ENCODE results near the gene WBP2NL.

WBP2NL gene

GRCh38 chr22:41951898-41952474, 46.6 kb upstream of the WBP2NL start, which contains the start of gene SMIM45:
SMIM45 (plus strand) TSS chr22:41952150.
- no peak for TF ChIP-seq EZH2phosphoT487 (IDR thresholded peaks at IDR 0.05; ENCODE audit: borderline replicate concordance, low read length)
- TF ChIP-seq, protein P1, sequence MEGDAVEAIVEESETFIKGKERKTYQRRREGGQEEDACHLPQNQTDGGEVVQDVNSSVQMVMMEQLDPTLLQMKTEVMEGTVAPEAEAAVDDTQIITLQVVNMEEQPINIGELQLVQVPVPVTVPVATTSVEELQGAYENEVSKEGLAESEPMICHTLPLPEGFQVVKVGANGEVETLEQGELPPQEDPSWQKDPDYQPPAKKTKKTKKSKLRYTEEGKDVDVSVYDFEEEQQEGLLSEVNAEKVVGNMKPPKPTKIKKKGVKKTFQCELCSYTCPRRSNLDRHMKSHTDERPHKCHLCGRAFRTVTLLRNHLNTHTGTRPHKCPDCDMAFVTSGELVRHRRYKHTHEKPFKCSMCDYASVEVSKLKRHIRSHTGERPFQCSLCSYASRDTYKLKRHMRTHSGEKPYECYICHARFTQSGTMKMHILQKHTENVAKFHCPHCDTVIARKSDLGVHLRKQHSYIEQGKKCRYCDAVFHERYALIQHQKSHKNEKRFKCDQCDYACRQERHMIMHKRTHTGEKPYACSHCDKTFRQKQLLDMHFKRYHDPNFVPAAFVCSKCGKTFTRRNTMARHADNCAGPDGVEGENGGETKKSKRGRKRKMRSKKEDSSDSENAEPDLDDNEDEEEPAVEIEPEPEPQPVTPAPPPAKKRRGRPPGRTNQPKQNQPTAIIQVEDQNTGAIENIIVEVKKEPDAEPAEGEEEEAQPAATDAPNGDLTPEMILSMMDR (IDR thresholded peaks at IDR 0.05; ENCODE audit: low read depth, low read length, poor library complexity, severe bottlenecking), result peak; percentile 32
- Histone ChIP-seq H3K4me3 (ENCODE audit: low read length) (peak within 1 kb of the TSS; percentile 81), H3K4me1 (ENCODE audit: control insufficient read depth, low read length) (peaks cover 86% of the 10 kb centered on the region), H3K9me2 (replicated peaks; ENCODE audit: control insufficient read depth, low read length) (no peaks in the 10 kb centered on the region), H3K27ac (ENCODE audit: low read depth, low read length) (peak within 1 kb of the TSS; percentile 60), H3K9me3 (ENCODE audit: control insufficient read depth, insufficient read depth, low read length) (no peaks in the 10 kb centered on the region), H3K4me2 (ENCODE audit: low read length) (peak within 1 kb of the TSS; percentile 75), H3F3A (ENCODE audit: control insufficient read depth, insufficient read depth) (peaks cover 23% of the 10 kb centered on the region), H3K27me3 (ENCODE audit: control insufficient read depth, low read length) (no peaks in the 10 kb centered on the region), H4K20me1 (ENCODE audit: control insufficient read depth, insufficient read depth, low read depth, low read length) (no peaks in the 10 kb centered on the region), H3K36me3 (ENCODE audit: control insufficient read depth, low read length) (no peaks in the 10 kb centered on the region), H3K79me2 (ENCODE audit: control insufficient read depth, low read length) (peaks cover 45% of the 10 kb centered on the region)

- Histone ChIP-seq H3K4me2 (ENCODE audit: low read length) (peak overlapping the region; percentile 75), H3K27me3 (ENCODE audit: control insufficient read depth, low read length) (no peaks in the 10 kb centered on the region), H3K36me3 (ENCODE audit: control insufficient read depth, low read length) (no peaks in the 10 kb centered on the region), H3K9me2 (replicated peaks; ENCODE audit: control insufficient read depth, low read length) (no peaks in the 10 kb centered on the region), H3F3A (ENCODE audit: control insufficient read depth, insufficient read depth) (peaks cover 23% of the 10 kb centered on the region), H3K27ac (ENCODE audit: low read depth, low read length) (peak overlapping the region; percentile 60), H3K4me3 (ENCODE audit: low read length) (peak overlapping the region; percentile 46), H3K9me3 (ENCODE audit: control insufficient read depth, insufficient read depth, low read length) (no peaks in the 10 kb centered on the region), H3K79me2 (ENCODE audit: control insufficient read depth, low read length) (peaks cover 38% of the 10 kb centered on the region), H3K4me1 (ENCODE audit: control insufficient read depth, low read length) (peaks cover 83% of the 10 kb centered on the region), H4K20me1 (ENCODE audit: control insufficient read depth, insufficient read depth, low read depth, low read length) (no peaks in the 10 kb centered on the region)
- no peak for TF ChIP-seq EZH2phosphoT487 (IDR thresholded peaks at IDR 0.05; ENCODE audit: borderline replicate concordance, low read length)
- TF ChIP-seq, protein P1 (IDR thresholded peaks at IDR 0.05; ENCODE audit: low read depth, low read length, poor library complexity, severe bottlenecking), result no peak
These were observed 45.9 kb upstream of the WBP2NL start for GRCh38 chr22:41952713-41953112.

- H3K27ac ChIP-seq (ENCODE audit: low read depth, low read length), result no peak overlapping the region
- peaks cover 8% of the 10 kb centered on the region for H3F3A ChIP-seq (ENCODE audit: control insufficient read depth, insufficient read depth)
- H3K79me2 ChIP-seq (ENCODE audit: control insufficient read depth, low read length), result no peaks in the 10 kb centered on the region
- H4K20me1 ChIP-seq (ENCODE audit: control insufficient read depth, insufficient read depth, low read depth, low read length), result no peaks in the 10 kb centered on the region
- H3K36me3 ChIP-seq (ENCODE audit: control insufficient read depth, low read length), result no peaks in the 10 kb centered on the region
- H3K4me2 ChIP-seq (ENCODE audit: low read length), result peak overlapping the region; percentile 69
- no peaks in the 10 kb centered on the region for H3K9me3 ChIP-seq (ENCODE audit: control insufficient read depth, insufficient read depth, low read length)
- H3K4me3 ChIP-seq (ENCODE audit: low read length), result no peak overlapping the region; the same call in 1 of the 2 replicates
- H3K27me3 ChIP-seq (ENCODE audit: control insufficient read depth, low read length), result no peaks in the 10 kb centered on the region
- TF ChIP-seq EZH2phosphoT487 (IDR thresholded peaks at IDR 0.05; ENCODE audit: borderline replicate concordance, low read length), result no peak
- TF ChIP-seq, protein P1 (IDR thresholded peaks at IDR 0.05; ENCODE audit: low read depth, low read length, poor library complexity, severe bottlenecking), result no peak
- H3K4me1 ChIP-seq (ENCODE audit: control insufficient read depth, low read length), result peaks cover 48% of the 10 kb centered on the region
- no peaks in the 10 kb centered on the region for H3K9me2 ChIP-seq (replicated peaks; ENCODE audit: control insufficient read depth, low read length)
These were observed 40.5 kb upstream of the WBP2NL start for GRCh38 chr22:41957941-41958556.
